Fibroblast of skin of right biceps (primary cell): Measurements from ENCODE around the gene GDNF.

Experiments used
- DNase-seq: peaks from one replicate; pipeline ENCODE4 v3.0.0-alpha.2; 2013

Gene GDNF

GRCh38 chr5:37777432-37778130 is 62.3 kb downstream of the GDNF start:
- DNase-seq: peak; percentile 64

DNA sequence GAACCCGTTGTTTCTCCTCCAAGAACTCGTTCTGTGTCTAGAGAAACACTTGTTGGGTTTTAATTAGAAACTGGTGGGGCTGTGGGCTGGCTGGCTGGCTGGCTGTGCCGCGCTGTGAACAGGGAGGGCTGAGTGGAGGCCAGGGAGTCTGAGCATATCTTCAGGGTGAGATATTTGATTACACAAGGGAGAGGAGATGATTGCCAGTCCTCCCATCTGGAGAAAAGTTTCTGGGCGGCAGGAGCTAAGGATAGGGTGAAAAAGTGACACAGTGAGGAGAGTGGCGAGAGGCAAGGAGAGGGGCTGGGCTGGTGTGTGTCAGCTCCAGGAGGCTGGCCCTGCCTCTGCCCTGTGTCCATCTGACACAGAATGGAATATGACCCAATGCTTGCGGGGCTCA is 63.0 kb downstream of the GDNF start:
- DNase-seq: peak; percentile 91

GRCh38 chr5:37774912-37775483 is 64.8 kb downstream of the GDNF start:
- DNase-seq: peak; percentile 47

DNA sequence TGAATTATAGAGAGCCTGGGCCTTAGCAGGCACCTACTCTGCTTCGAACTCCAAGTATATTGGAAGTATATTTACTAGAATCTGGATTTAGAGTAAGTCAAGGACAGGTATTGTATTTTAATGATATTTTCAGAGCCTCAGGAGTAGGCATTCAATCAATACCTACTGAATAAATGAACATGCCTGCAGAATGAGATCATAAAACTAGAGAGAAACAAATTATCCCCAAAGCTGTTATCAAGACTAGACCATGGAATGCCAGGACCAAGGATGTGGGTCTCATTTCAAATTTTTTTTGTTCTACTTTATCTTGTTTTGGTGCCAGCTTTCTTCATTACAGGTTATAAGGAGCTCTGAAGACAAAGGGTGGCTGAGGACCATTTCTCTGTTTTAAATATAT is 66.0 kb downstream of the GDNF start:
- no peak for DNase-seq

DNA sequence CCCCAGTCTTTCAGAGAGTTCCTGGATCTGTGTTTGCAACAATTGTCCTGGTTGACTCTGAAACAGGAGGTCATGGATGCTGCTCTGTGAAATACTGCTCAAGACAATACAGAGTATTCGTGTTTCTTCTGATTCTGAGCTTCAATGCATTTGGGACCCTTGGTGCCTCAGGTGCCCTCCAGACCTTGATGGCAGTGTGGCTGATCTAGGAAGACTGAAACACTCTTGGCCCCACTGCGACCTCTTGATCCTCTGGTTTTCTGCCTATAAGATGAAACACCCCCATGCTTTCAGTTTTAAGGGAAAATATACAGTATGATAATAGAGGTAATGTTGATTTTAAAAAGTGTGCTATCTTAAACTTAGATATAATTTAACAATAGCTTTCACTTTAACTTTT is 67.6 kb downstream of the GDNF start:
- DNase-seq: no peak

DNA sequence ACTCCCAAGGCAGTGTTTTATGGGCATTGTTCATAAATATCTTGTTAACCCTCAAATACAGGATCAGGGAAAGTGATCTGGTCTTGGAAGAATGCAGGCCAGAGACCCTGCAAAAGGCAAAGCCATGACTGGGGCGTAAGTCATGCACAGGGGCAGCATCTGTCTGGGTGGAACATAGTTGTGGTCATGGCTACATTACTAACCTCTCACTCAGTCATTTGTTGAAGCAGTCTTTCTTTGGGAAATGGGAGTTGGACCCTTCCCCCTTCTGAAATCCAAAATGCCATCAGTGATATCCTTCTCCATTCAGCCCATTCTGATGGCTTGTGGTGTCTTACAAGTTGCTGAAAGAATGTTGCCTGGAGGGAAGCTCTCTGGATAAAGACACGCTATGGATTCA is 68.1 kb downstream of the GDNF start:
- peak; percentile 100 for DNase-seq

- DNase-seq: no peak
Observed at GRCh38 chr5:37771203-37771611, 68.6 kb downstream of the GDNF start.

DNA sequence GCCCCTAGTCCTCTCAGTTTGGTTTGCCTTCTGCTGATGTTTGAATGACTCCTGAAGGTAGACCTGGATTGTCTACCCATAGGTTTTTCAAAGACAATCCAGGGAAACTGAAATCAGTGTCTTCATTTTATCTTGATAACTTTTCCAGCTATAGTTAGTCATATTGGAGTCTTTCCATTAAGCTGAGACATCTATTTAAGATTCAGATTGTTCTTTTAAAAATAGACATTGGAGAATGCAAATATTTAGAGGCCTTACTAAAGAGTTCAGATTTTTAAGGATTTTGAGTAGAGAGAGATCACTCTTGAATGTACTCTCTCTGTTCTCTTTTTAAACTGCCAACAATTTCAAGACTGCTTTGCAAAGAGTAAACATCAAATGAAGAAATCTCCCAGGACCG is 69.1 kb downstream of the GDNF start:
- peak; percentile 55 for DNase-seq

DNA sequence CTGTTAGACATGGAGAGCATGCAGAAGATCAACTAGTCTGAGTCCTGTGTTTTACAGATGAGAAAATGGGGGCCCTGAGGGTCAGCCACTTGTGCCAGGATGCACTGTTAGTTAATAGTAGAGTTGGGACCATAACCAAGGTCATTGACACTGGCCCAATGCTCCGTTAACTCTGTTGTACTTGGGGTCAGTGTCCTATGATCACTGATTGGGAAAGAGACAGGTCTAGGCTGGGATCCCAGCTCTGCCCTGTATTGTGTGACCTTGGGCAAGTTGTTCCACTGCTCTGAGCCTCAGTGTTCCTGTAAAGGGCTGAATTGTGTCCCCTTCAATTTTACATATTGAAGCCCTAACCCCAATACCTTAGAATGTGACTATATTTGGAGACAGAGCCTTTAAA is 70.0 kb downstream of the GDNF start:
- DNase-seq: no peak

- no peak for DNase-seq
Observed at GRCh38 chr5:37769108-37769507, 70.7 kb downstream of the GDNF start.

DNA sequence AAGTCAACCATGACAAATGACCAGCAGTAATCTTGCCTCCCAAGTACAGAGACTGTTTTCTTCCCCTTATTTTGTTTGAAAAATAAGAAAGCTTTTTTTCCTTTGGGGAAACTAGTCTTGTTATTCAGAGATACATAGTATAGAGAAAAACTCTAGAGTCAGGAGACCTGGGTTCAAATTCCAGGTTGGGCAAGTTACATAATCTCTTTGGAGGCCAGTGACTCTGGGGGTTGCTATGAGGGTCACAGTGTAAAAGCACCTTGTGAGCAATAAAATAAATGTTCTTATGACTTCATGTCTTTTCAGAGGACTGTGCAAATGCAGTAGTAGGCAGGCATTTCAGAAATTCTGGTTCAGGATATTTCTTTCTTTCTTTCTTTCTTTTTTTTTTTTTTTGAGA is 71.5 kb downstream of the GDNF start:
- DNase-seq: no peak

DNA sequence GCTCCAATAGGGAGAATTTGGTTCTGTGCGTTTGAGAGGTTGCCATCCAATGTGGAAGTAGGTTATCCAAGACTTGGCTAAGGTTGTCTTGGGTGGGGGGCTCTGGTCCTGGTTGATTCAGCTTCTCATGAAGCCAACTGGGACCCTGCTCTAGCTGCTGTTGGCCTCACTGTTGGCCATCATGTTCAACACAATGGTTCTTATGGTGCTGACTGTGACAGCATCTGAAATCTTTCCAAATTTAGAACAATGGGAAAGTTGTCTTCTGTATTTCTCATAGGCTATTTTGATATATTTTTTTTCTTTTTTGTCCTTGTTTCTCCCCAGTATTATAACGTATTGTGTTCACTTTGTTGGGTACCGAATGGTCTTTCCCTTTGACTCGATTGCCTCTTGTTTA is 71.9 kb downstream of the GDNF start:
- no peak for DNase-seq

- DNase-seq: no peak
Observed at GRCh38 chr5:37767251-37767650, 72.6 kb downstream of the GDNF start.
